GM12878 (cell line): ENCODE measurements around the gene NAALADL2. TPM values are rescaled to one million over a fixed set of nuclear protein-coding genes. Genes with fewer than 3 reads are reported as not detected.

Experiments used
- ATAC-seq: fragments of 200-7000 bp; cut with Tn5 transposase; 3 replicates; pipeline ENCODE4 v1.9.1; 2020; ENCODE audit warnings: mild to moderate bottlenecking, moderate library complexity
- BruUV-seq: library from RNA; stranded (reverse); fragments of 400-500 nt; replicated peaks from 2 replicates; lab custom pipeline; 2021; lab: Mats Ljungman, UMichigan
- CTCF ChIA-PET: fragments of 300-600 bp; sonication (Branson Sonifier 250); formaldehyde crosslinking; extraction: SDS; loops from one replicate; lab custom pipeline; 2021; ENCODE audit warnings: inconsistent platforms; lab: Yijun Ruan, JAX
- POLR2A ChIA-PET: fragments of 350-600 bp; formaldehyde crosslinking; extraction: SDS; loops from one replicate; lab custom pipeline; 2021; ENCODE audit warnings: inconsistent platforms; lab: Charles Lee
- RAD21 ChIA-PET: fragments of 300-600 bp; sonication (Branson Sonifier 250); formaldehyde crosslinking; loops from one replicate; lab custom pipeline; 2023; ENCODE audit warnings: antibody characterized with exemption; ENCODE audit not compliant: unreplicated experiment; lab: Charles Lee
- SMC1A ChIA-PET: fragments of 300-600 bp; sonication (Branson Sonifier 250); formaldehyde crosslinking; loops from one replicate; lab custom pipeline; 2023; ENCODE audit not compliant: unreplicated experiment, uncharacterized antibody; lab: Charles Lee
- DNase-seq: peaks from one replicate; pipeline ENCODE4 v3.0.0-alpha.2; 2011; ENCODE audit warnings: low read depth, low spot score
- FAIRE-seq: peaks from 3 replicates; lab custom pipeline; 2011; peaks lifted over from hg19 to GRCh38; lab: Jason Lieb, UNC
- H2AFZ ChIP-seq: 2 replicates; pipeline ENCODE4 v1.6.0; 2011; ENCODE audit warnings: low read depth, low read length, control low read depth; ENCODE audit not compliant: control insufficient read depth
- H3K27ac ChIP-seq: 2 replicates; pipeline ENCODE4 v1.5.1; 2011; ENCODE audit warnings: control low read depth; ENCODE audit not compliant: control insufficient read depth, insufficient read depth
- H3K27me3 ChIP-seq, 2 experiments: replicated peaks in 1 of 2; 2 replicates each; pipeline versions ENCODE4 v1.6.0 to v1.6.1; 2011; ENCODE audit warnings: low read length in 1 of 2; ENCODE audit not compliant: control insufficient read depth in 2 of 2, insufficient read depth in 2 of 2
- H3K36me3 ChIP-seq, 2 experiments: 2 replicates each; pipeline ENCODE4 v1.5.1; 2011; ENCODE audit warnings: low read length in 1 of 2; ENCODE audit not compliant: control insufficient read depth in 2 of 2, insufficient read depth in 2 of 2
- H3K4me1 ChIP-seq: 2 replicates; pipeline ENCODE4 v1.6.1; 2011; ENCODE audit warnings: mild to moderate bottlenecking, low read length, moderate library complexity, mixed read lengths; ENCODE audit not compliant: control insufficient read depth, insufficient read depth
- H3K4me2 ChIP-seq: 2 replicates; pipeline ENCODE4 v1.6.0; 2011; ENCODE audit warnings: control low read depth; ENCODE audit not compliant: control insufficient read depth, insufficient read depth
- H3K4me3 ChIP-seq: fragments of 200-600 bp; sonication (generic); 2 replicates; pipeline ENCODE4 v1.5.1; 2016
- H3K79me2 ChIP-seq: 2 replicates; pipeline ENCODE4 v1.6.0; 2011; ENCODE audit warnings: low read length; ENCODE audit not compliant: control insufficient read depth, insufficient read depth
- H3K9ac ChIP-seq: 2 replicates; pipeline ENCODE4 v1.8.0; 2011; ENCODE audit warnings: low read length, control low read depth, mixed read lengths; ENCODE audit not compliant: control insufficient read depth, insufficient read depth
- H3K9me3 ChIP-seq: replicated peaks from 3 replicates; pipeline ENCODE4 v1.5.1; 2011; ENCODE audit warnings: mild to moderate bottlenecking, low read length; ENCODE audit not compliant: control insufficient read depth, insufficient read depth
- H4K20me1 ChIP-seq: 2 replicates; pipeline ENCODE4 v1.6.0; 2011; ENCODE audit not compliant: control insufficient read depth, insufficient read depth
- BMI1 ChIP-seq: fragments of 450-650 bp; IDR thresholded peaks from 2 replicates; pipeline ENCODE4 v1.6.1; 2016; ENCODE audit warnings: mild to moderate bottlenecking, moderate library complexity, borderline replicate concordance
- CEBPB ChIP-seq, 2 experiments: fragments of 150-350 bp in 1 of 2; IDR thresholded peaks; 2 replicates each; pipeline ENCODE4 v1.6.1; 2012 to 2014; ENCODE audit warnings: low read depth in 2 of 2, low read length in 2 of 2, borderline replicate concordance in 1 of 2, inconsistent platforms in 1 of 2
- FOS ChIP-seq: IDR thresholded peaks from 3 replicates; pipeline ENCODE4 v1.6.1; 2011; ENCODE audit warnings: borderline replicate concordance; ENCODE audit not compliant: insufficient read length; ENCODE audit errors: extremely low read depth
- FOXM1 ChIP-seq: IDR thresholded peaks from 2 replicates; pipeline ENCODE4 v1.6.1; 2012; ENCODE audit warnings: low read depth, mild to moderate bottlenecking, inconsistent platforms, low read length, moderate library complexity
- MTA3 ChIP-seq: IDR thresholded peaks from 2 replicates; pipeline ENCODE4 v1.6.1; 2012; ENCODE audit warnings: low read length, inconsistent platforms, borderline replicate concordance
- RFX5 ChIP-seq: IDR thresholded peaks from 2 replicates; pipeline ENCODE4 v1.6.1; 2011; ENCODE audit warnings: low read depth, low read length, improper control_type of control experiment
- SMARCA5 ChIP-seq: fragments of 450-650 bp; IDR thresholded peaks from 2 replicates; pipeline ENCODE4 v1.6.1; 2017; ENCODE audit warnings: mild to moderate bottlenecking
- SREBF1 ChIP-seq: IDR thresholded peaks from 2 replicates; pipeline ENCODE4 v1.6.1; 2012; ENCODE audit warnings: mild to moderate bottlenecking, low read length
- SREBF2 ChIP-seq: IDR thresholded peaks from 2 replicates; pipeline ENCODE4 v1.6.1; 2012; ENCODE audit warnings: mild to moderate bottlenecking, low read length
- SRF ChIP-seq, 2 experiments: IDR thresholded peaks; 2 replicates each; pipeline ENCODE4 v1.6.1; 2011; ENCODE audit warnings: low read depth in 2 of 2, low read length in 2 of 2, mild to moderate bottlenecking in 1 of 2, moderate library complexity in 1 of 2
- SUZ12 ChIP-seq: fragments of 200-600 bp; sonication (generic); IDR thresholded peaks from one replicate; pipeline ENCODE4 v1.6.1; 2018; ENCODE audit warnings: antibody characterized with exemption, mild to moderate bottlenecking; ENCODE audit not compliant: unreplicated experiment
- TCF3 ChIP-seq: IDR thresholded peaks from 2 replicates; pipeline ENCODE4 v1.6.1; 2012; ENCODE audit warnings: low read depth, mild to moderate bottlenecking, low read length, borderline replicate concordance; ENCODE audit not compliant: insufficient read depth
- YY1 ChIP-seq: IDR thresholded peaks from 2 replicates; pipeline ENCODE4 v1.6.1; 2011; ENCODE audit warnings: low read depth, mild to moderate bottlenecking, low read length
- ZNF24 ChIP-seq: fragments of 450-650 bp; IDR thresholded peaks from 2 replicates; pipeline ENCODE4 v1.6.1; 2017; ENCODE audit warnings: antibody characterized with exemption, mild to moderate bottlenecking
- in situ Hi-C: fragments of 300-500 bp; cut with MboI; formaldehyde crosslinking; loops from 9 replicates; pipeline ENCODE4 v1.14.3; 2018; ENCODE audit warnings: mixed read lengths
- intact Hi-C: fragments of 100-400 bp; cut with micrococcal nuclease; formaldehyde crosslinking; loops from one replicate; pipeline ENCODE4 v1.14.2; 2022; ENCODE audit not compliant: unreplicated experiment
- polyA plus RNA-seq, 11 experiments: library from polyadenylated mRNA; depleted of rRNA in 4 of 11; unstranded in 6 of 11; stranded (reverse) in 5 of 11; fragments of >200 nt; fragmentation: Nextera tagmentation in 4 of 11; fragmentation: Illumina TruSeq in 1 of 11; extraction: Ambion mirVana in 4 of 11; extraction: Trizol in 1 of 11; gene quantifications; 1 replicate in 1 of 11; 2 replicates in 10 of 11; pipeline versions ENCODE4 v1.2.1 to v1.2.3, GENCODE V29; 2011 to 2016; ENCODE audit warnings: inconsistent platforms in 2 of 11, missing spikeins in 2 of 11, low read depth in 1 of 11
- total RNA-seq, 4 experiments: library from RNA; depleted of rRNA in 3 of 4; stranded (reverse); fragments of >200 nt in 3 of 4; fragmentation: Illumina TruSeq in 1 of 4; extraction: Trizol in 1 of 4; gene quantifications; 2 replicates each; pipeline versions ENCODE4 v1.2.1 to v1.2.3, GENCODE V29; 2013 to 2021
- TF ChIP-seq, protein P1 (sequence below): fragments of 450-650 bp; IDR thresholded peaks from 2 replicates; pipeline ENCODE4 v1.6.1; 2014; ENCODE audit warnings: mild to moderate bottlenecking

The NAALADL2 gene
- total and polyA plus RNA-seq, 10 of the 15 experiments (the other 5 are each of a cell fraction or from before 2014, with no cell fraction given) = 0.06 to 10.8 (median 0.46) TPM

DNA sequence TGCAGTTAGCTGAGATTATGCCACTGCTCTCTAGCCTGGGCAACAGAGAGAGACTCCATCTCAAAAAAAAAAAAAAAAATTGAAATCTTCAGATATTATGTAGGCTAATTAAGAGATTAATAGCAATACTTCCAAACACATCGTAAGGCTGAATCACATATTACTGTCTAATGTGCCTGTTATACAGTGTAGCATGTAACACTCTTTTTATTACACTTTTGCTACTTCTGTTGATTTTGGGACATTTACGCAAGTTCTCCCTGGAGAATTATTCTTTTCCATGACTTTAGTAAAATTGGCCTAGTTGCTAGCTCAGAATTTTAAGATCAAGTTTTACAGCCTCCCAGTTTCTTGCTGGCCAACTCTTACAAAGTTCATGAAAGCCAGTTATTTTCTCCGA lies 605.2 kb downstream of the NAALADL2 start (continued):
- no peak for TF ChIP-seq SRF (IDR thresholded peaks at IDR 0.05; ENCODE audit: low read depth in 2 of 2, low read length in 2 of 2)

DNA sequence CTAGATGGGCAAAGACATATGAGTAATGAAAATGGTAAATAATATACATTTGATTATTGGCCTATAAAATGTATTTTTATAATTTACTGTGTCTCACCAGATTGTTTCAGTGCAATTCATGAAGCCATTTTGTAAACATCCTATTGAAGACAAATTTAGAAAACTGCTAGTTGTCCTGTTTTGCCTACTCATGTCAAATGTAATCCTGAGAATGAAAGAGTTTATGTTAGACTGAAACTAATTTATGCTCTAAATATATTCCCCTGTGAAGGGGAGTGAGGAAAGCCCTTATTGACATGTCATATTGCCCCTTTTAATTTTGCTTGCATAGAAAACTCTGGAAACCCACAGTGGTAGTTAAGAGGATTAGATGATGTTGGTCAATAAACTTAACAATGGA lies 610.0 kb downstream of the NAALADL2 start:
- Histone ChIP-seq H3K4me3 (no peak overlapping the region), H3K9ac (no peak overlapping the region), H2AFZ (no peak overlapping the region), H3K27me3 (no peaks in the 10 kb centered on the region), H3K36me3 (no peaks in the 10 kb centered on the region), H3K79me2 (no peaks in the 10 kb centered on the region), H3K4me1 (no peaks in the 10 kb centered on the region), H3K9me3 (no peaks in the 10 kb centered on the region), H3K27ac (no peak overlapping the region), H3K4me2 (no peak overlapping the region), H4K20me1 (no peaks in the 10 kb centered on the region)
- BruUV-seq = no TSS peak
- FAIRE-seq = no peak
- no peak for ATAC-seq
- intact Hi-C loops = no loop called here
- ChIA-PET CTCF (no interaction called here), SMC1A (no interaction called here), RAD21 (no interaction called here), POLR2A (no interaction called here)
- in situ Hi-C loops = no loop called here
- DNase-seq = no peak
- TF ChIP-seq SUZ12 (no peak), YY1 (no peak), SRF (IDR thresholded peaks at IDR 0.05; ENCODE audit: low read depth in 2 of 2, low read length in 2 of 2) (no peak), FOS (no peak), FOXM1 (no peak), MTA3 (no peak), TCF3 (no peak), SREBF1 (no peak), RFX5 (no peak), BMI1 (no peak), CEBPB (IDR thresholded peaks at IDR 0.05; ENCODE audit: borderline replicate concordance in 1 of 2, low read depth in 2 of 2, low read length in 2 of 2) (no peak), SMARCA5 (no peak), SREBF2 (no peak), ZNF24 (no peak)
- TF ChIP-seq, protein P1, sequence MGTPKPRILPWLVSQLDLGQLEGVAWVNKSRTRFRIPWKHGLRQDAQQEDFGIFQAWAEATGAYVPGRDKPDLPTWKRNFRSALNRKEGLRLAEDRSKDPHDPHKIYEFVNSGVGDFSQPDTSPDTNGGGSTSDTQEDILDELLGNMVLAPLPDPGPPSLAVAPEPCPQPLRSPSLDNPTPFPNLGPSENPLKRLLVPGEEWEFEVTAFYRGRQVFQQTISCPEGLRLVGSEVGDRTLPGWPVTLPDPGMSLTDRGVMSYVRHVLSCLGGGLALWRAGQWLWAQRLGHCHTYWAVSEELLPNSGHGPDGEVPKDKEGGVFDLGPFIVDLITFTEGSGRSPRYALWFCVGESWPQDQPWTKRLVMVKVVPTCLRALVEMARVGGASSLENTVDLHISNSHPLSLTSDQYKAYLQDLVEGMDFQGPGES = no peak
